Endothelial cell of umbilical vein (primary cell): Measurements from ENCODE around the gene HDAC7. TPM values are rescaled to one million over a fixed set of nuclear protein-coding genes. Genes with fewer than 3 reads are reported as not detected.
A peak's percentile ranks its signal among the peaks of the same experiment; 100 is the strongest.

ENCODE experiments used
- BruUV-seq: library from RNA; stranded (reverse); fragments of 400-500 nt; replicated peaks from 2 replicates; lab custom pipeline; 2021; lab: Mats Ljungman, UMichigan
- CTCF ChIA-PET: fragments of 300-600, 350-600 bp; sonication (Branson Sonifier 250); formaldehyde crosslinking; loops from one replicate; lab custom pipeline; 2021; ENCODE audit warnings: antibody characterized with exemption, inconsistent platforms; lab: Charles Lee
- POLR2A ChIA-PET: fragments of 300-600, 350-600 bp; sonication (Branson Sonifier 250); formaldehyde crosslinking; loops from one replicate; lab custom pipeline; 2021; ENCODE audit warnings: antibody characterized with exemption, inconsistent platforms; lab: Charles Lee
- DNase-seq: peaks from one replicate; pipeline ENCODE4 v3.0.0-alpha.2; 2011; ENCODE audit warnings: low read depth, low spot score
- FAIRE-seq: peaks from 2 replicates; lab custom pipeline; 2011; peaks lifted over from hg19 to GRCh38; lab: Jason Lieb, UNC
- H2AFZ ChIP-seq: 2 replicates; pipeline ENCODE4 v1.6.0; 2012; ENCODE audit warnings: low read depth, low read length, control low read depth, inconsistent platforms
- H3K27ac ChIP-seq: 2 replicates; pipeline ENCODE4 v1.5.1; 2011; ENCODE audit warnings: low read depth, mild to moderate bottlenecking, control low read depth, low read length, moderate library complexity; ENCODE audit not compliant: insufficient read depth
- H3K27me3 ChIP-seq, 2 experiments: 2 replicates each; pipeline versions ENCODE4 v1.6.0 to v1.6.1; 2011; ENCODE audit warnings: low read length in 2 of 2, mixed read lengths in 1 of 2; ENCODE audit not compliant: control insufficient read depth in 2 of 2, insufficient read depth in 2 of 2
- H3K36me3 ChIP-seq, 2 experiments: 2 replicates in 1 of 2; 3 replicates in 1 of 2; pipeline ENCODE4 v1.5.1; 2011; ENCODE audit warnings: low read length in 2 of 2, mild to moderate bottlenecking in 1 of 2, moderate library complexity in 1 of 2; ENCODE audit not compliant: control insufficient read depth in 2 of 2, insufficient read depth in 2 of 2; ENCODE audit errors: extremely low read depth in 1 of 2
- H3K4me1 ChIP-seq: 3 replicates; pipeline ENCODE4 v1.5.1; 2011; ENCODE audit warnings: mild to moderate bottlenecking, low read length; ENCODE audit not compliant: control insufficient read depth, insufficient read depth; ENCODE audit errors: extremely low read depth
- H3K4me2 ChIP-seq: 2 replicates; pipeline ENCODE4 v1.6.1; 2011; ENCODE audit warnings: low read length, control low read depth, mixed read lengths; ENCODE audit not compliant: insufficient read depth
- H3K4me3 ChIP-seq, 3 experiments: fragments of 200-600 bp in 1 of 3; sonication (generic), shearing (Covaris generic) in 1 of 3; replicated peaks in 1 of 3; 2 replicates each; pipeline ENCODE4 v1.5.1; 2011 to 2016; ENCODE audit warnings: control low read depth in 3 of 3, low read length in 3 of 3, mild to moderate bottlenecking in 2 of 3, inconsistent platforms in 1 of 3, low read depth in 1 of 3, moderate library complexity in 1 of 3; ENCODE audit not compliant: insufficient read depth in 1 of 3
- H3K79me2 ChIP-seq: 2 replicates; pipeline ENCODE4 v1.6.0; 2012; ENCODE audit warnings: low read length, inconsistent platforms; ENCODE audit not compliant: control insufficient read depth, insufficient read depth
- H3K9ac ChIP-seq: replicated peaks from 2 replicates; pipeline ENCODE3; 2011; ENCODE audit warnings: low read length, control low read depth; ENCODE audit not compliant: insufficient read depth; ENCODE audit errors: extremely low read depth
- H3K9me1 ChIP-seq: replicated peaks from 3 replicates; pipeline ENCODE4 v1.6.0; 2011; ENCODE audit warnings: mild to moderate bottlenecking, low read length; ENCODE audit not compliant: control insufficient read depth, insufficient read depth; ENCODE audit errors: extremely low read depth
- H3K9me3 ChIP-seq: replicated peaks from 2 replicates; pipeline ENCODE4 v1.5.1; 2012; ENCODE audit warnings: low read length, inconsistent platforms; ENCODE audit not compliant: control insufficient read depth, insufficient read depth
- H4K20me1 ChIP-seq: replicated peaks from 2 replicates; pipeline ENCODE3; 2011; ENCODE audit warnings: mild to moderate bottlenecking, low read length; ENCODE audit not compliant: control insufficient read depth, insufficient read depth; ENCODE audit errors: extremely low read depth
- EZH2 ChIP-seq: IDR thresholded peaks from 2 replicates; pipeline ENCODE4 v1.6.1; 2012; ENCODE audit warnings: borderline replicate concordance, low read depth, mild to moderate bottlenecking, moderate library complexity, low read length, inconsistent platforms; ENCODE audit not compliant: severe bottlenecking
- FOS ChIP-seq: IDR thresholded peaks from 2 replicates; pipeline ENCODE4 v1.6.1; 2011; ENCODE audit warnings: mild to moderate bottlenecking, low read length, moderate library complexity, borderline replicate concordance; ENCODE audit not compliant: insufficient read depth
- GATA2 ChIP-seq: IDR thresholded peaks from 2 replicates; pipeline ENCODE4 v1.7.0; 2011; ENCODE audit warnings: low read depth, mild to moderate bottlenecking, moderate library complexity, mixed read lengths, low read length; ENCODE audit not compliant: insufficient read length, insufficient read depth
- JUN ChIP-seq: IDR thresholded peaks from 2 replicates; pipeline ENCODE4 v1.6.1; 2011; ENCODE audit warnings: borderline replicate concordance, low read depth; ENCODE audit not compliant: insufficient read length, insufficient read depth
- MYC ChIP-seq: IDR thresholded peaks from one replicate; pipeline ENCODE4 v1.6.1; 2011; ENCODE audit warnings: mild to moderate bottlenecking, low read depth, low read length
- POLR2A ChIP-seq: IDR thresholded peaks from 2 replicates; pipeline ENCODE4 v1.6.1; 2012; ENCODE audit warnings: low read depth, mild to moderate bottlenecking, control low read depth, low read length
- POLR2AphosphoS5 ChIP-seq: IDR thresholded peaks from 2 replicates; pipeline ENCODE4 v1.6.1; 2012; ENCODE audit warnings: low read depth, mild to moderate bottlenecking, control low read depth, low read length, moderate library complexity; ENCODE audit not compliant: insufficient read depth
- dilution Hi-C: fragments of 300-500 bp; cut with MboI; formaldehyde crosslinking; loops from one replicate; pipeline ENCODE4 v1.15.0; 2019; ENCODE audit warnings: low sequenced_read_pairs; ENCODE audit not compliant: extremely low pct_ligation_motif_present
- intact Hi-C: fragments of 100-400 bp; cut with micrococcal nuclease; formaldehyde crosslinking; loops from one replicate; pipeline ENCODE4 v1.10.0; 2022
- polyA plus RNA-seq, 4 experiments: library from polyadenylated mRNA; depleted of rRNA in 3 of 4; stranded (reverse) in 3 of 4; unstranded in 1 of 4; fragments of >200 nt; gene quantifications; 2 replicates each; pipeline versions ENCODE4 v1.2.1 to v1.2.3, GENCODE V29; 2011 to 2012; ENCODE audit warnings: missing spikeins in 1 of 4
- total RNA-seq: library from RNA; stranded (reverse); gene quantifications from 2 replicates; pipeline ENCODE4 v1.2.3, GENCODE V29; 2021
- TF ChIP-seq, protein P1 (sequence below), 2 donors: IDR thresholded peaks; 1 replicate in 1 of 2; 2 replicates in 1 of 2; pipeline ENCODE4 v1.5.1; 2011; ENCODE audit warnings: low read length in 2 of 2, mild to moderate bottlenecking in 2 of 2, moderate library complexity in 2 of 2, control low read depth in 1 of 2, inconsistent platforms in 1 of 2, low read depth in 1 of 2; ENCODE audit not compliant: insufficient read depth in 1 of 2; ENCODE audit errors: extremely low read depth in 1 of 2
- TF ChIP-seq, protein P2 (sequence below): IDR thresholded peaks from 2 replicates; pipeline ENCODE4 v1.6.1; 2011; ENCODE audit not compliant: insufficient read depth, insufficient read length

The HDAC7 gene
- total and polyA plus RNA-seq, 2 donors (not counting 3 experiments of a cell fraction or from before 2014, with no cell fraction given) = 119 to 249 TPM

DNA sequence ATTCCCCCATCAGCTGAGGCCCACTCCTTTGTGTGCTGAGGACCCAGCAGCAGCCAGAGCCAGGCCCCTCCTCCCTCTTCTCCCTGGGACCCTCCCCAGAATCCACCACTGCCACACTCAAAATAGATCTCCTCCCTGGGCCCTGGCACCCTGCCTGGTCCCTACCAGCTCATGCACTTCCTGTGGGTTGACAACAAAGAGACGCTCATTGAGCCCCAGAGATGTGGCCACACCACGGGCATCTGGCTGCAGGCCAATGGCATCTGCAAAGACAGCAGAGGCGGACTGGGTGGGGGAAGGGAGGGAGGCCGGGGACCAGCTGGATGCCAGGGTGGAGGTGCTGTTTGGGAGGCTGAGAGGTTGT, 78.4 kb downstream of the HDAC7 start:
- TF ChIP-seq, protein P1, sequence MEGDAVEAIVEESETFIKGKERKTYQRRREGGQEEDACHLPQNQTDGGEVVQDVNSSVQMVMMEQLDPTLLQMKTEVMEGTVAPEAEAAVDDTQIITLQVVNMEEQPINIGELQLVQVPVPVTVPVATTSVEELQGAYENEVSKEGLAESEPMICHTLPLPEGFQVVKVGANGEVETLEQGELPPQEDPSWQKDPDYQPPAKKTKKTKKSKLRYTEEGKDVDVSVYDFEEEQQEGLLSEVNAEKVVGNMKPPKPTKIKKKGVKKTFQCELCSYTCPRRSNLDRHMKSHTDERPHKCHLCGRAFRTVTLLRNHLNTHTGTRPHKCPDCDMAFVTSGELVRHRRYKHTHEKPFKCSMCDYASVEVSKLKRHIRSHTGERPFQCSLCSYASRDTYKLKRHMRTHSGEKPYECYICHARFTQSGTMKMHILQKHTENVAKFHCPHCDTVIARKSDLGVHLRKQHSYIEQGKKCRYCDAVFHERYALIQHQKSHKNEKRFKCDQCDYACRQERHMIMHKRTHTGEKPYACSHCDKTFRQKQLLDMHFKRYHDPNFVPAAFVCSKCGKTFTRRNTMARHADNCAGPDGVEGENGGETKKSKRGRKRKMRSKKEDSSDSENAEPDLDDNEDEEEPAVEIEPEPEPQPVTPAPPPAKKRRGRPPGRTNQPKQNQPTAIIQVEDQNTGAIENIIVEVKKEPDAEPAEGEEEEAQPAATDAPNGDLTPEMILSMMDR (IDR thresholded peaks at IDR 0.05; ENCODE audit: extremely low read depth in 1 of 2, insufficient read depth in 1 of 2, low read depth in 1 of 2, low read length in 2 of 2) = no peak
- peak; percentile 40 for TF ChIP-seq POLR2AphosphoS5
- H3K9me1 ChIP-seq = no peaks in the 10 kb centered on the region
- H2AFZ ChIP-seq = no peak overlapping the region
- no peak overlapping the region for H3K27ac ChIP-seq
- intact Hi-C loops (no loop called here), dilution Hi-C loops (no loop called here)
- no peaks in the 10 kb centered on the region for H3K79me2 ChIP-seq
- peaks cover 0 to 17% of the 10 kb centered on the region in 2 experiments for H3K36me3 ChIP-seq
- POLR2A ChIA-PET = interaction anchor here (2.5 kb wide), 1 partner anchor 17 kb away, joined by 11 read pairs; the partner anchor contains the start of gene RAPGEF3
- no TSS peak for BruUV-seq
- H3K9ac ChIP-seq = no peak overlapping the region
- FAIRE-seq (no peak), DNase-seq (peak; percentile 43)
- no peaks in the 10 kb centered on the region for H4K20me1 ChIP-seq
- H3K4me2 ChIP-seq = no peak overlapping the region
- no peaks in the 10 kb centered on the region for H3K27me3 ChIP-seq
- H3K9me3 ChIP-seq = no peaks in the 10 kb centered on the region
- CTCF ChIA-PET = interaction anchor here (0.8 to 10.4 kb wide), 18 partner anchors 10 to 211 kb away, joined by 3 to 385 read pairs (median 4); partner anchors contain the start of genes ENDOU, RAPGEF3, RPAP3 and SLC48A1
- no peak overlapping the region for H3K4me3 ChIP-seq
- peaks cover 14% of the 10 kb centered on the region for H3K4me1 ChIP-seq

DNA sequence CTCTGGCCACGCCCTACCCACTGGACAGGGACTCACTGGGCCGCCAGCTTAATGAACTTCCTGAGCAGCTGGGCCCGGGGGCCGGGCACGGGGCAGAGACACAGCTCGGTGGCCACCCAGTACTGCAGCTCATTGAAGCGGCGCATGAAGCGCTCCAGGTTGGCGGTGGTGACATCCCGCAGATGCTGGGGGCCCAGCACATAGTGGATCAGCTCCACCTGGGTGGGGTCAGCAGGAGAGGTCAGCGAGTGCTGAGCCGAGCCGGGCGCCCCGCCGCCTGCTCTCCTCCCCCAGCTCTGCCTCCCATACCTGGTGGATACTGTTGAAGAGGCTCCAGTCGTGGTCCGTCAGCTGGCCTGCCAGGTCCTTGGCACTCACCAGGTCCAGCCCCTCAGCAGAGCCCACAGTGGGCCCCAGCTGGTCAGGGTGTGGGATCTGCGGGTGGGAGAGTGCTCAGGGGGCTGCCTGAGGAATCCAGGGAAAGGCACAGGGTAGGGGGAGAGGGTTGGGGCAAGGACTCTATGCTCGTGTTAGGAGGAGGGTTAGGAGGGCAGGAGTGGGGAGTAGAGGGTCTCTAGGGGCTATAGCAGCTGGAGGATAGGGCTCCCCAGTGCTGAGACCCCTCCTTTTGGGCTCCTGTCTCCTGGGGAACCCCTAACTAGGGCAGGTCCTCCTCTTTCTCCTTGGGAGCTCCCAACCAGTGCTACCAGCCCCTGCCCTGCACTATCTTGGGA, 78.9 kb downstream of the HDAC7 start:
- FAIRE-seq = no peak
- Histone ChIP-seq H3K9ac (no peak overlapping the region), H4K20me1 (no peaks in the 10 kb centered on the region), H3K4me3 (no peak overlapping the region), H2AFZ (no peak overlapping the region), H3K36me3 (peaks cover 0 to 16% of the 10 kb centered on the region in 2 experiments), H3K9me1 (no peaks in the 10 kb centered on the region), H3K4me1 (peaks cover 14% of the 10 kb centered on the region), H3K27ac (peak overlapping the region; percentile 20), H3K4me2 (no peak overlapping the region), H3K9me3 (no peaks in the 10 kb centered on the region), H3K27me3 (no peaks in the 10 kb centered on the region), H3K79me2 (no peaks in the 10 kb centered on the region)
- ChIA-PET CTCF (interaction anchor here (1.0 to 10.4 kb wide), 14 partner anchors 9 to 99 kb away, joined by 3 to 385 read pairs (median 7); partner anchors contain the start of genes ENDOU, RAPGEF3, RPAP3 and SLC48A1), POLR2A (interaction anchor here (2.5 kb wide), 1 partner anchor 18 kb away, joined by 11 read pairs; the partner anchor contains the start of gene RAPGEF3)
- no TSS peak for BruUV-seq
- dilution Hi-C loops (no loop called here), intact Hi-C loops (no loop called here)
- TF ChIP-seq MYC (no peak), POLR2A (no peak), GATA2 (no peak), JUN (no peak), FOS (no peak), POLR2AphosphoS5 (no peak), EZH2 (no peak)
- TF ChIP-seq, protein P2, sequence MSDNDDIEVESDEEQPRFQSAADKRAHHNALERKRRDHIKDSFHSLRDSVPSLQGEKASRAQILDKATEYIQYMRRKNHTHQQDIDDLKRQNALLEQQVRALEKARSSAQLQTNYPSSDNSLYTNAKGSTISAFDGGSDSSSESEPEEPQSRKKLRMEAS = no peak
- TF ChIP-seq, protein P1 (IDR thresholded peaks at IDR 0.05; ENCODE audit: extremely low read depth in 1 of 2, insufficient read depth in 1 of 2, low read depth in 1 of 2, low read length in 2 of 2) = no peak
- no peak for DNase-seq
